NCI-H2029 (cell line): Measurements from ENCODE around the gene INS.
"Not testable (repeated sequence)": the region's sequence is repeated elsewhere in the genome, so short reads cannot be mapped to it uniquely, and the experiment has no call there.

ENCODE experiments used
- DNase-seq: peaks from one replicate; lab custom pipeline; 2025; lab: John Stamatoyannopoulos, UW

The INS gene

DNA sequence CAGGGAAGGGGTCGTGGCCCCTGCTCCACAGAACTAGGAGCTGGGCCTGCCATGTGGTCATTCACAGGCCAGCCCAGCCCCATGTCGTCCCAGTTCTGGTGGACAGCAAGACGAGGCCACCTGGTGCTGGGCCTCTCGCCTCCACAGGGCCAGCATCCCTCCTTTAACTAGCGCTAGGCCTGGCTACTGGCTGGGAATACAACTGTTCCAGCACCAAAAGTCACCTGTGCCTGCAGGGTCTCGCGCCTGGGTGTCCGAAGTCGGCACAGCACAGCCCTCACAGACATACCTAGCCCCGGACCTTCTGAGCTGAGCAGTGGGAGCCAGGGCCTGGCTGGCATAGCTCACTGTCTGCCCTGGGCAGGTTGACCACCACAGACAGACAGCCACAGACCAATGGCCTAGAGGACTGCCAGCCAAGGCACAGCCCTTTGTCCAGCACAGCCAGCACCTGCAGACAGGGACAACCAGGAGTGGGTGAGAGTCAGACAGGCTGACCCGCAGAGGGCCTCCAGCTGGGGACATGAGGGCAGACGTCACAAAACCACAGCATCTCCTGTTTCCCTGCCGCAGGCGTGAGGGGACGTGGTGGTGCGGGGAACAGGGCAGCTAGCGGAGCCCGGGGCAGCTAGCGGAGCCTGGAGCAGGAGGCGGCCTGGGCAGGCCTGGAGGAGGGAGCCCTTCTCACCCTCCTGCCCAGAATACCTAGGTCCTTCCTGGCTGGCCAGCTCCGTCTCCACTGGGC lies 37.8 kb upstream of the INS start:
- DNase-seq = no peak

DNA sequence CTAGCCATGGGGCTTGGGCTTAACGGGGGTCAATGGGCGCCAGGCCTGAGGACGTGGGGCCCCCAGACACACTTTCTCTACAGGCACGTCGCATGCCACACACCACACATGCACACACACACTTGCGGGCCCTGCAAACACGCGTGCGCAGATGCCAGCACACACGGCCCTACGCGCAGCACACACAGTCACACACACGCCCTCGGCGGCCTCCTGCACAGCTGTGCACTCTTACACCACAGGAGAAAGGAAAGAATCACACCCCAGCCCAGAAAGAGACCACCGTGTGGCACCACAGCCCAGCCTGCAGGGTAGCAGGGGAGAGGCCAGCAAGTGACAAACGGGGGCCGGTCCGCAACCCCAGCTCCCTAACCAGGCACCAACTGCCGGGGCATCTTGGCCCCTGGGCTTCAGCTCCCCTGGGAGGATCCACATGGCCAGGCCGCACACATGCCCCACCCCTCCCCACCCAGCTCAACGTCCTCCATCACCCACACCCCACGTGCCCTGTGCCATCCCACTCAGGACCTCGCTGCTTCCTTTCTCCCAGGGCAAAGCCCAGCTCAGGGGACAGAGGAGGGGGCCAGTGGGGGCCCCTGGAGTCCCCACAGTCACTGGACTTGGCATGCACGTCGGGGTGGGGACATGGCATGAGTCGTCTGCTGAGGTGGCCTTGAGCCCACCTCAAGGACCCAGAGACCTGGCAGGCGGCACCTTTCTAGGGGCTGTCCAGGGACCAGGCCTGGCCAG lies 36.9 kb upstream of the INS start:
- no peak for DNase-seq

DNA sequence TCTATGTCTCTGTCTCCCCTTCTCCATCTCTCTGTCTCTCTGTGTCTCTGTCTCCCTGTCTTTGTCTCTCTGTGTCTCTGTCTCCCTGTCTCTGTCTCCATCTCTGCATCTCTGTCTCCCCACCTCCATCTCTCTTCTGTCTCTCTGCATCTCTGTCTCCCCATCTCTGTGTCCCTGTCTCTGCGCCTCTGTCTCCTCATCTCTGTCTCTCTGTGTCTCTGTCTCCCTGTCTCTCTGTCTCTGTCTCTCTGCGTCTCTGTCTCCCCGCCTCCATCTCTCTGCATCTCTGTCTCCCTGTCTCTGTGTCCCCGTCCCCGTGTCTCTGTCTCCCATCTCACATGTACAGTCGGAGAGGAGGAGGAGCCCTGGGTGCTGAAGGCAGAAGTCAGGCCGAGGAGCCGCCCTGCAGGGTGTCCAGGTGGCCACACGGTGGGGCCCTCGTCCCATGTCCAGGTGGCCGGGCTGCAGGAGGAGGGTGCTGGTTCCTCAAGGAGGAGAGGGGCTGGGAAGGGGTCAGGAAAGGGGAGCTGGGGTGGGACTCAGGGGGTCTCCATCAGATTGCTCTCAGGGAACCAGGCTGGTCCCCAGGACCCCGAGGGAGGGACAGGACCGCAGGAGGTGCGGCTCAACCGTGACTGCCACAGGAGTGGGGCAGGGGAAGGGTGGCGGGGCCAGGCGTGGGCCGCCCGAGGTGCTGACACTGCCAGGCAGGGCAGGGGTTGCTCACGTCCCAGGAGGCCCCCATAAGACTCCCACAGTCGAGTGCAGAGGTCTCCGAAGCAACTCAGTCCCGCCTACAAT lies 36.2 kb upstream of the INS start:
- DNase-seq = peak; percentile 40

DNA sequence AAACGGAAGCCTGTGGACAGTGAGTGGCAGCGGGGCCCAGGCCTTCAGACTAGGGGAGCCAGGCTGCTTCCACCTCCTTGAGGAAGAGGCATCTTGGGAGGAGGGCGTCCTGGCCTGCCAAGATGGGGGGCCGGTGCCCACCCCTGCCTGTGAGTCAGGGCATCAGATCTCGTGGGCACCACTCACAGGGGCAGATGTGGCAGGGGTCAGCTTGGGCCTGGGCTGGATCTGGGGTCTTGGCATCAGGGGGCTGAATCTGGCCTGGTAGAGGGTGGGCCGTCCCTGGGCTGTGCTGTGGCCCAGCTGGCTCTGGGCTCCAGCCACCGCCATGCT lies 34.7 kb upstream of the INS start:
- DNase-seq = no peak

DNA sequence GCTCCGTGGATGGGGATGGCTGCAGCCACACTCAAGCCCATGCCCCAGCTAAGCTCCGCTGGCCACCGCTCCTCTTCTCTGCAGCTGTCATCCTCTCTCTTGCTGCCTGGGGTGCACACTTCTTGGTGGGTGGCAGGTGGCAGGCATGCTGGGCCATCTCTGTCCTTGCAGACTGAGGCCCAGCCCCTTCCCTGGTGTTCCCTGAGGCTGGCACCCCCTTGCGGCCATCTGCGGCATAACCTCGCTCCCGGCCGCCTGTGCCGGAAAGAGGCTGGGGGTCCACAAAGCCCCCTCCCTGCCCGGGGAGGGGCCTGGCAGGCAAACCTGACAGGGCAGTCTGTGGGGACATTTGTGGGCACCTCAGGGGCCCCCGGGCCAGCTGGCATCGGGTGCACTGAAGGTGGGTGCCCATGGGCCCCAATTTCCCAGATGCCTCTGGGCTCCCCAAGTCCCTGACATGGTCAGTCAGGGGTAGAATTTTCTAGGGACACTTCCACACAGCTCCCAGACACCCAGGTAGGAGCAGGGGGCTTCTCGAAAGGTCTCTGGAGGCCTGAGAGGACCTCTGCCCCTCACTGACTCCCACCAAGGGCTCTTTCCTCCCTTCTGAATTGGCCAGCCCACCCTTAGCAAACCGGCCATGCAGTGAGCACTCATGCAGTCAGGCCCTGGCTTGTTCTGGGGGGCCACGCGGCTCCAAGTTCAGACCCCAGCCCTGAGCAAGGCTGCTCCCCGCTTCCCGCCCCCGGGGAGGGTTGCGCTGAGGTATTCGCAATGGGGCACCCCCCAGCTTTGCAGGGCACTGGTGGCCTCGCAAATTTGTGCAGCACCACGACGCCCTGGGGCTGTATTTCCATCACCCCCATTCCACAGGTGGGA lies 34.1 kb upstream of the INS start:
- no peak for DNase-seq

- DNase-seq = not testable (repeated sequence)
These were observed 33.0 kb upstream of the INS start for GRCh38 chr11:2193888-2194595.

GRCh38 chr11:2193099-2193887 lies 32.3 kb upstream of the INS start:
- DNase-seq = no peak

DNA sequence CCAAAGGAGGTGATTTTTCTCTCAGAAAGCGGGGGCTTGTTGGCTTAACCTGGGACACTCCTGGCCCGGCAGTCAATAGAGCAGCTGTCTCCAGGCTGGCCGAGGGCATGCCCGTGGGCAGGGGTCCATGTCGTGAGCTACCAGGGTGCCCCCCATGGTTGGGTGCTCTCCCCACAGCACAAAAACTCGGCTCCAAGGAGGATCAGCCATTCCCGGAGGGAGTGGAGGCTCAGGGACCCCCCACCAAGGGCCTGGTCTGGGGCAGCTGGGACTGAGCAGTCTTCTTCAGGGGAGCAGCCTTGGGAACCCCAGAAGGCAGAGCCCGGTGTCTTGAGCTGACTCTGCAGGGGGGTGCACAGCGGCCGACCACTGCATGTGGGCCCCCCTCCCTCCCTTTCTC lies 31.4 kb upstream of the INS start:
- DNase-seq = no peak

DNA sequence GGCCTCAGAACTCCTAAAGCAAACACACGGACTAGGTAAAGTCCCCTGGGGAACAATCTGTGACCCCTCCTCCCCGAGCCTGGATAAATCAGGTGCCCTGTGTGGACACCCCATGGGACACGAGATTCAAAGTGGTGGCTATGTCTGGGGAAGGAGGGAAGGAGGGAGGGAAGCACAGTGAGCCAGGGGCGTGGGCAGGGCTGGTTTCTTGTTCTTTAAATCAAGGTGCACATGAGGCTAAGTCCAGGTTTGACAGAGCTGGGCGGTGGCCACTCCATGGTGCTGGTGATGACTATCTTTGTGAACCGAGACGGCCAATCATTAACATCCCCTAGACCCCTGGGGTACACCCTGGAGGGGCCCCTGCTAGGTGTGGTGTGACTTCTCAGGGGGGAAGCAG lies 30.9 kb upstream of the INS start:
- DNase-seq = no peak

DNA sequence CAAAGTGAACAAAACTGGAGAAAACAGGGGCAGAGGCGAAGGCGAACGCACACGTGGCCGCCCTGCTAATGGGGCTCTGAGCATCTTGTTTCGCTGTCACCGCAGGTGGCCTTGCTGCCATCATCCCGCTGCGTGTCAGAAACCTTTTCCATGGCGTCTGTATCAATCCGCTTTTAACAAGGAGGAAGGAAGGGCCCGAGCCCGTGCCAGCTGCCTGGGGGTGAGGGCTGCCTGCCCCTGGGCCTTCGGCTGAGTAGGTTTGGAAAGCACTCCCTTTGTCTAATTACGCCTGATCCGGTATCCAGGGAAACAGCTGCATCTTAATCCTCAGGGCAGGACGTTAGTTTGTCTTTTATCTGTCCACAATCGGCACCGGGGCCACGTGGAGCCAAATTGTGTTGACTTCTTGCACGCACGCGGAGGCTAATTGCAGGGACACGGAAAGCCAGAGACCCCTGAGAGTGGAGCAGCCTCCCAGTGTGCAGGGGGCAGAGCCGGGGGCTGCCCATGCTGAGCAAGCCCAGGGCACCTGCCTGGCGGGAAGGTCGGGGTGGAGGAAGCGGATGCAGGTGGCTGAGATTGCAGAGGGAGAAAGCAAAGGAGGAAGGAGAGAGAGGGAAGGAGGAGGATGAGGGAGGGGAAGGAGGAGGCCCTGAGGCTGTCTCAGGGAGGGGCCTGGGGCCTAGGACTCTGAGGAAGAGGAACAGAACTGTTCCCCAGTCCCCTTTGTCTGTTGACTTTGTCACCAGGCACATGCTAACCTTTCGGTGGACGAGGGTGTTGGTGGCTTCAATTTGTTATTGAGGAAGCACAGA lies 29.9 kb upstream of the INS start:
- DNase-seq = no peak

DNA sequence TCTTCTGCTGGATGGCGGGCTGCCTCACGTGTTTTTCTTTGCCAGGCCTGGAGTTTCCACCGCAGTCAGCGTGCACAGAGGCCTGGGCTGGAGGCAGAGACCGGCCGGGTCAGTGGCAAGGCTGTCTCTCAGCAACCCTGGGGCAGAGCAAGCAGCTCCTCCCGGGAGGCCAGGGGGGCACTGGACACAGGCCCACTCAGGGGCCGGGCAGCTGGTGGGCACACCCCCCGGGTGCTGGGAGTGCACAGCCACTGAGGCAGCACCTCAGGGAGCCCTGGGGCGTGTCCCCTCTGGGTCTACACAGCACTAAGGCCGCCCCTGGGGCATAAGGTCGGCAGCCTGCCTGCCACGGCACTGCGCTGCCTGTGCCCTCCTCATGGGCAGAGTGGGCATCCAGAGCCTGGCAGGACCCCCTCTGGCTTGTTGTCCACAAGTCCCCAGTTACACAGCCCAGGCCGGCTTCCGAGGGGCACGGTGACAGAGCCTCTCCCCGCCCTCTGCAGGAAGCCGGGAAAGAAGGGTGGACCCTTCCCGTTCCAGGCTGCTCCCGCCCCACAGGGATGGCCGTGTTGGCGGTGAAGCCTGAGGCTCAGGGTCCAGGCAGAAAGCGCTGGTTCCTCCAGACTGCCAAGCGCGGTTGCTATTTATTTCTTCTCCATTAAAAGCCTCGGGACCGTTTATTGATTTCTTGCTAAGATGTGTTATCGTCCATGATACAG lies 29.1 kb upstream of the INS start:
- no peak for DNase-seq

GRCh38 chr11:2188745-2189144 lies 27.7 kb upstream of the INS start:
- DNase-seq = no peak

DNA sequence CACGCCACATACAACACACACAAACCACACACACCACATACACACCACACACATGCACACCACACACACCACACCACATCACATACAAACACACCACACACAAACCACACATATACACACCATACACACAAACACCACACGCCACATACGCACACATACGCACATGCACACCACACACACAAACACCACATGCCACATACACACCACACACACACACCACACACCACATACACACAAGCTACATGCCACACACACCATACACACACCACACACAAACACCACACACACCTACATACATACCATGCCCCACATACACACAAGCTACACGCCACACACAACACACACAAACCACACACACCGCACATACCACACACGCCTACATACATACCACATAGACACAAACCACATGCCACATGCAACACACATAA lies 26.3 kb upstream of the INS start:
- no peak for DNase-seq

DNA sequence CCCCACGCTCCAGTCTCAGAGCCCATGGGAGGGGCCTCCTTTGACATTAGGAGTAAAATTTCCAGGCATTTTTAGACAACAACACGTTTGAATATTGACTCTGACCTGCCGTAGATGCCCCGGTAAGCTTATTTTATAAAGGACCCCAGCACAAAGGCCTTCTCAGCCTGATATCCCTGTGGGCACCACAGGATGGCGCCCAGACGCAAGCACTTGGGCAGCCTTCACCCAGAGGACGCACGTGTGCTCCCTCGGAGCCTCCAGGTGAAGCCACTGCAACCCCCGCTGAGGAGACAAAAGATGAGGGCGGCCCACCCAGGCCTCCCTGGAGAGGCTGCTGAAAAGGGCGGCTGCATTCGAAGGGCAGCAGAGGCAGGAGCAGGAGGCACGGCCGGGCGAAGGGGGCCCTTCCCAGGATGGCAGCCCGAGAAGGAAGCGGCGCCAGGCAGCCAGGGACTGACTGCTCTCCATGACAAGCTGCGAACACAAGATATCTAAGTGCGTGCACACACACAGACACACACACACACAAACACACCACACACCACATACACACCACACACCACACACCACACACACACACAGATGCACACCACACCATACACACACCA lies 25.8 kb upstream of the INS start:
- peak; percentile 21 for DNase-seq

GRCh38 chr11:2185324-2186085 lies 24.5 kb upstream of the INS start:
- no peak for DNase-seq

- no peak for DNase-seq
These were observed 21.9 kb upstream of the INS start for GRCh38 chr11:2182692-2183474.

- no peak for DNase-seq
These were observed 21.1 kb upstream of the INS start for GRCh38 chr11:2182075-2182474.
